ENCODE measurements around the gene ABCB9. TPM values are rescaled to one million over a fixed set of nuclear protein-coding genes. Genes with fewer than 3 reads are reported as not detected.

The ABCB9 gene
- total RNA-seq, 4 donors from 2014 or later, result 1.7 to 6.2 (median 4.2) TPM

DNA sequence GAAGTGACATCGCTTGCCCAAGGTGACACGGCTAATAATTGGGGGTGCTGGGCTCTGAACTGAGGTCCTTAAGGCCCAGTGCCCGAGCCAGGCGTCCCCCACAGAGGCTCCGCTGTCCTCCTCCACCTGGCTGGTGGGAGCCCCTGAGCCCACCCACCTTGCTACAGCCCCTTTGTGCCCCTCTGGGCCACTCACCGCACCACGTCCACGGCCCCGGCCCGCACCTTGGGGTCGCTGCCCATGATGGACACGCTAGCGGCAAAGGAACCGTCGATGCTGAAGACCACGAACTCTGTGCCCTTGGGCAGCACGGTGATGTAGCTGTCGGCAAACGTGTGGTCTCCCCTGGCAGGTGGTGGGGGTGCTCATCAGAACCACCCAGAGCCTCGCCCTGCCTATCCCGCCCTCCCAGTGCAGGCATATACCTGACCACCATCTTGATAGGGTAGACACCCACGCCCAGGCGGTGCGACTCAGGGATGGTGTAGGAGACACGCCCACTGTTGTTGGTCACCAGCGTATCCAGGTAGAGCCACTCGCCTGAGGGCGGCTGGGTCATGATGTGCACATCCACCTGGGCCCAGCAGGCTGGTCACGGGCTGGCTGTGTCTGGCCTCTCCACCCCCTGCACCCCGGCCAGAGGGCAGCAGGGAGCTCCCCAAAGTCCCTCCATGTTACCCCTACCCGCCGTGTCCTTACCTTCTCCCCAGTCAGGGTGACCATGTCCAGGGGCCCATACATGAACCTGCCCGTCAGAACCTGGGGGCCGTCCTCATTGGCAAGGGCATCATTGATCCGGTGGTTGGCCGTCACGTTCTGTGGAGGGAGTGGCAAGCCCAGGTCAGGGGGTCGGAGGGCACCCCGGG is 21.1 kb upstream of the ABCB9 start:
- intact Hi-C loops (cut with DNase I), result no loop called here
- peaks cover 14 to 85% (median 76%) of the 10 kb centered on the region in 4 donors for H3K36me3 ChIP-seq
- WGBS, result 90% methylated on average over 16 of the region's 39 CpGs
- TF ChIP-seq, protein P1, sequence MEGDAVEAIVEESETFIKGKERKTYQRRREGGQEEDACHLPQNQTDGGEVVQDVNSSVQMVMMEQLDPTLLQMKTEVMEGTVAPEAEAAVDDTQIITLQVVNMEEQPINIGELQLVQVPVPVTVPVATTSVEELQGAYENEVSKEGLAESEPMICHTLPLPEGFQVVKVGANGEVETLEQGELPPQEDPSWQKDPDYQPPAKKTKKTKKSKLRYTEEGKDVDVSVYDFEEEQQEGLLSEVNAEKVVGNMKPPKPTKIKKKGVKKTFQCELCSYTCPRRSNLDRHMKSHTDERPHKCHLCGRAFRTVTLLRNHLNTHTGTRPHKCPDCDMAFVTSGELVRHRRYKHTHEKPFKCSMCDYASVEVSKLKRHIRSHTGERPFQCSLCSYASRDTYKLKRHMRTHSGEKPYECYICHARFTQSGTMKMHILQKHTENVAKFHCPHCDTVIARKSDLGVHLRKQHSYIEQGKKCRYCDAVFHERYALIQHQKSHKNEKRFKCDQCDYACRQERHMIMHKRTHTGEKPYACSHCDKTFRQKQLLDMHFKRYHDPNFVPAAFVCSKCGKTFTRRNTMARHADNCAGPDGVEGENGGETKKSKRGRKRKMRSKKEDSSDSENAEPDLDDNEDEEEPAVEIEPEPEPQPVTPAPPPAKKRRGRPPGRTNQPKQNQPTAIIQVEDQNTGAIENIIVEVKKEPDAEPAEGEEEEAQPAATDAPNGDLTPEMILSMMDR (IDR thresholded peaks at IDR 0.05), result no peak
- no peak for TF ChIP-seq POLR2A (IDR thresholded peaks at IDR 0.05; ENCODE audit: low read depth)
- no peak for TF ChIP-seq EP300 (IDR thresholded peaks at IDR 0.05)
- no peak for TF ChIP-seq POLR2AphosphoS5 (IDR thresholded peaks at IDR 0.05)
- no peaks in the 10 kb centered on the region for H3K9me3 ChIP-seq
- no peak overlapping the region for H3K4me3 ChIP-seq
- no peaks in the 10 kb centered on the region for H3K27me3 ChIP-seq
- H3K27ac ChIP-seq (replicated peaks in 1 of 4), result no peak overlapping the region
- no peak for DNase-seq (ENCODE audit: extremely low spot score)
- peaks cover 30 to 37% (median 35%) of the 10 kb centered on the region in 4 donors for H3K4me1 ChIP-seq

DNA sequence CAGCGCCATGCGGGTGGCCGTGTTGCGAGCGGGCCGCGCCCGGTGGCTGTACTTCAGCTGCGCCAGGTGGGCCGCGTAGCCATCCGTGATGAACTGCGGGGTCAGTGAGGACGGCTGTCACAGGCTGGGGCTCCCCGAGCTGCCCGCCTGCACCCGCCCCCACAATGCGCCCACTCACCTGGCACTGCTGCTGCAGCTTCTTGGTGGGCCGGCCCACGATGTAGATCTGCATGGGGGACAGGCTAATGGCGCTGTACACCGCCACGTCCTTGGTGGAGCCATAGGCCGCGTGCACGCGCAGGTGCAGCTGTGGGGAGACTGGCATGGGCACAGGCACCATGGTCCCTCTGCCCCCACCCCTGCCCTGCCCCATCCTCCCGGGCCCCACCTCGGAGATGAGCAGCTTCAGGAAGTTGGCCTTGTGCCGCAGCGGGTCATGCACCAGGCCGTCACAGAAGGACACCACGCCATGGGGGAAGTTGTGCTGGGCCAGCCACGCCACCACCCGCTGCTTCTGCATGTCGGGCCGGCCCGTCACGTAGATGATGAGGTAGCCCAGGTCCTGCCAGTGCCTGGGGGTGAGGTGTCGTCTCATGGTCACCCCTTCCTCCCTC is 20.1 kb upstream of the ABCB9 start:
- no peak overlapping the region for H3K4me3 ChIP-seq
- H3K27me3 ChIP-seq, result no peaks in the 10 kb centered on the region
- H3K4me1 ChIP-seq, result peaks cover 40 to 46% (median 44%) of the 10 kb centered on the region in 4 donors
- peaks cover 14 to 80% (median 72%) of the 10 kb centered on the region in 4 donors for H3K36me3 ChIP-seq
- H3K9me3 ChIP-seq, result no peaks in the 10 kb centered on the region
- no peak overlapping the region for H3K27ac ChIP-seq (replicated peaks in 1 of 4)
- no peak for DNase-seq (ENCODE audit: extremely low spot score)
- intact Hi-C loops (cut with DNase I), result no loop called here
- WGBS, result 98% methylated on average over 19 of the region's 40 CpGs
- TF ChIP-seq POLR2A (IDR thresholded peaks at IDR 0.05; ENCODE audit: low read depth), result no peak
- no peak for TF ChIP-seq POLR2AphosphoS5 (IDR thresholded peaks at IDR 0.05)
- TF ChIP-seq, protein P1 (IDR thresholded peaks at IDR 0.05), result no peak
- TF ChIP-seq EP300 (IDR thresholded peaks at IDR 0.05), result no peak

DNA sequence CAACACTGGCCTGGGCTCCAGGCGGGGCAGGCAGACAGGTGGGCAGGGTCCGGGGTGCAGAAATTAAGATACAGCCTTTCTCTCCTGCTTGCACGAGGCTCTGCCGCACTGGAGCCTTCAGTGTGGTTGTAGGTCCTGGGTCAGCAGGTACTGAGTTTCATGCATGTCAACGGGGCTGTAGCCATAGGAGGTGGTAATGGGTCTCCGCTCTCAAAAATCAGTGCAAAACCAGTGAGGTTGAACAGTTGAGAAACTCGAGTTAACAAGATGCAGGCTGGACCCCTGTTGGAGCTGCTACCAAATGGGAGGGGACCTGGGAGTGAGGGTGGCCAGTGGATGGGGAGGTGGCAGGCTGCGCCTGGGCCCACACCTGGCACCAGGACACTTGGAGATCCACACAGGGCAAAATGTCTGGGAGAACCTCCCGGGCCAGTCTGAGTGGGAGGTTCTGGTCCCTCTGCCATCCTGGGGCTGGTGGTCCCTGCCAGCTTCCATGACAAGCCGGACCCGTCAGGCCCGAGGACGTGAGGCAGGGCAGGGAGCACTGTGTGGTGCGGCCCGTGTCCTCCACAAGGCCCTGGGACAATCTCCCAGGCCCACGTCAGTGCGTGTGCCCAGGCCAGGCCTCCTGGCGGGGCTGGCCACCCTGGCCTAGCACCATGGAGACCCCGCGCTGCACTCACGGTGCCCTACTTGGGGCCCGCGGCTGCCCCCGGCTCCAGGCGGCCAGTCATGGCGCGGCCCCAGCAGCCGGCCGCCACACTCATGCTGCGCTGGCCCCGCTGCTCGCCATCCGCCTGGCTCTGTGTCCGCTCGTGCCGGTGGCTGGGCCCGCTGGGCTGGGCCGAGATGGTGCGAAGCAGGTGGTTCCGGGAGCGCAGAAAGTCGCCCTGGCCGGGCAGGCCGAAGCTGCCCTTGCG is 19.3 kb upstream of the ABCB9 start:
- Histone ChIP-seq H3K36me3 (peaks cover 14 to 73% (median 65%) of the 10 kb centered on the region in 4 donors), H3K27ac (replicated peaks in 1 of 4) (peak overlapping the region; percentile 66 to 89 (median 80)), H3K27me3 (no peaks in the 10 kb centered on the region), H3K4me1 (peaks cover 42 to 51% (median 48%) of the 10 kb centered on the region in 4 donors), H3K4me3 (no peak overlapping the region), H3K9me3 (no peaks in the 10 kb centered on the region)
- intact Hi-C loops (cut with DNase I), result no loop called here
- TF ChIP-seq POLR2AphosphoS5 (IDR thresholded peaks at IDR 0.05) (no peak), EP300 (IDR thresholded peaks at IDR 0.05) (no peak), POLR2A (IDR thresholded peaks at IDR 0.05; ENCODE audit: low read depth) (no peak)
- TF ChIP-seq, protein P1 (IDR thresholded peaks at IDR 0.05), result no peak
- WGBS, result 80% methylated on average over 20 of the region's 45 CpGs
- no peak for DNase-seq (ENCODE audit: extremely low spot score)

DNA sequence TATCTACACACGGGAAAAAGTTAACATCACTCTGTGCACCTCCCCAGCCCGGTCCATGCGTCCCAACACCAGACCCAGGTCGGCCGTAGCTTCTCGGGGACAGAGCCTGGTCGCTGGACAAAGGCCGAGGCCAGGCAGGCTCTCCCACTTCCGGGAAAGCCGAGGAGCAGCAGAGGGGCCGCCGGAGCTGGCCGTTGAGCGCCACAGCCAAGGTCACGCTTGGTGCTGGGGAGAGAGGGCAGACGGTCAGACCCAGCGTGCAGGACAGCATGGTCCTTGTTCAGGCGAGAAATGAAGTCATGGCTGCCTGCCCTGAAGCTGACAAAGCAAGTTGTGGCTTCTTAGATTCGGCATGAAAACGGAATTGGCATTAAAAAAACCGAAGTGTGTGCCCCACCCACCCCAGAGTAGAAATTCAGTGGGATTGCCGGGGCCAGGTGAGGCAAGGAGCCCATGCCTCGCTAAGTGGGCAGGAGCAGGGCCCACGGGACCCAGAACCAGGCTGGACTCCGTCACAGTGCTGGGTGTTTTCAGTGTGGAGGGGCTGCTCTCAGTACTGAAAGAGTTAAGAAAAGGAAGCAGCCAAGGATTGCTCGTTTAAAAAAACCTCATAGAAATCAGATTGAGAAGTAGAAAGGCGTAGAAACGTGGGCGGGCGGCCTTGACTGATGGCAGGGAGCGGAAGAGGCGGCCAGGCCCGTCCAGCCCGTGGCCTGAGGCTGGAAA is 18.5 kb upstream of the ABCB9 start:
- Histone ChIP-seq H3K4me3 (peak overlapping the region; percentile 15 to 25 (median 18)), H3K4me1 (peaks cover 46 to 55% (median 54%) of the 10 kb centered on the region in 4 donors), H3K27ac (replicated peaks in 1 of 4) (peak overlapping the region; percentile 66 to 89 (median 80)), H3K27me3 (no peaks in the 10 kb centered on the region), H3K36me3 (peaks cover 14 to 64% (median 56%) of the 10 kb centered on the region in 4 donors), H3K9me3 (no peaks in the 10 kb centered on the region)
- intact Hi-C loops (cut with DNase I), result loop anchor here (5.0 kb wide), 1 partner anchor 253 kb away; no protein-coding TSS in a partner anchor
- 32% methylated on average over 30 of the region's 34 CpGs for WGBS
- DNase-seq (ENCODE audit: extremely low spot score), result no peak
- TF ChIP-seq, protein P1 (IDR thresholded peaks at IDR 0.05), result no peak
- TF ChIP-seq EP300 (IDR thresholded peaks at IDR 0.05), result no peak
- TF ChIP-seq POLR2A (IDR thresholded peaks at IDR 0.05; ENCODE audit: low read depth), result no peak
- TF ChIP-seq POLR2AphosphoS5 (IDR thresholded peaks at IDR 0.05), result no peak

All from esophagus muscularis mucosa (tissue), 4 donors.